NCI-H1092 treated with DMSO at 0.1 percent for 48 hours (cell line): Measurements from ENCODE around the gene NUDT16L1.
"Not testable (repeated sequence)": the region's sequence is repeated elsewhere in the genome, so short reads cannot be mapped to it uniquely, and the experiment has no call there.

Experiments
- DNase-seq: peaks from one replicate; lab custom pipeline; 2025; lab: John Stamatoyannopoulos, UW

NUDT16L1 gene

GRCh38 chr16:4718466-4718865 lies 25.1 kb downstream of the NUDT16L1 start:
- DNase-seq = no peak

- DNase-seq = no peak
These were observed 29.9 kb downstream of the NUDT16L1 start for GRCh38 chr16:4723071-4723767.

- DNase-seq = no peak
These were observed 31.4 kb downstream of the NUDT16L1 start for GRCh38 chr16:4724661-4725270.

- DNase-seq = no peak
These were observed 33.3 kb downstream of the NUDT16L1 start for GRCh38 chr16:4726616-4727015.

- DNase-seq = no peak
These were observed 35.3 kb downstream of the NUDT16L1 start for GRCh38 chr16:4728676-4729075.

- DNase-seq = no peak
These were observed 36.5 kb downstream of the NUDT16L1 start for GRCh38 chr16:4729876-4730275.

GRCh38 chr16:4733211-4733742 lies 39.9 kb downstream of the NUDT16L1 start:
- no peak for DNase-seq

- DNase-seq = peak; percentile 62
These were observed 40.3 kb downstream of the NUDT16L1 start for GRCh38 chr16:4733747-4734062.

- DNase-seq = peak; percentile 90
These were observed 40.8 kb downstream of the NUDT16L1 start, which contains the start of the genes ANKS3 and DNAAF8 for GRCh38 chr16:4734063-4734729. ANKS3 (minus strand) TSS chr16:4734271; CDS start chr16:4730149, 4,122 bp downstream. DNAAF8 (plus strand) TSS chr16:4734537; CDS start chr16:4736515, 1,978 bp downstream.

GRCh38 chr16:4734730-4735535 lies 41.6 kb downstream of the NUDT16L1 start:
- peak; percentile 62 for DNase-seq

GRCh38 chr16:4736546-4736945 lies 43.2 kb downstream of the NUDT16L1 start:
- DNase-seq = no peak

GRCh38 chr16:4737545-4737944 lies 44.2 kb downstream of the NUDT16L1 start:
- no peak for DNase-seq

- DNase-seq = not testable (repeated sequence)
These were observed 45.0 kb downstream of the NUDT16L1 start for GRCh38 chr16:4738370-4738769.

GRCh38 chr16:4743226-4743878 lies 50.0 kb downstream of the NUDT16L1 start:
- no peak for DNase-seq

- DNase-seq = no peak
These were observed 51.4 kb downstream of the NUDT16L1 start for GRCh38 chr16:4744555-4745273.

- no peak for DNase-seq
These were observed 51.9 kb downstream of the NUDT16L1 start for GRCh38 chr16:4745274-4745569.
